HepG2 (cell line): Measurements from ENCODE around the gene BRD8. TPM values are rescaled to one million over a fixed set of nuclear protein-coding genes. Genes with fewer than 3 reads are reported as not detected.

Experiments used
- ARNT2 ChIP-seq: sonication (generic); formaldehyde crosslinking; IDR thresholded peaks from 2 replicates; pipeline ENCODE4 v1.8.0; 2022; ENCODE audit warnings: mild to moderate bottlenecking, low read depth, missing genetic modification reagents, moderate library complexity
- CBFB ChIP-seq: sonication (generic); formaldehyde crosslinking; IDR thresholded peaks from 2 replicates; pipeline ENCODE4 v1.4.0; 2020; ENCODE audit warnings: missing genetic modification reagents
- DNMT1 ChIP-seq: sonication (generic); formaldehyde crosslinking; IDR thresholded peaks from 2 replicates; pipeline ENCODE4 v1.5.1; 2020; ENCODE audit warnings: mild to moderate bottlenecking, missing genetic modification reagents
- DZIP1 ChIP-seq: sonication (generic); formaldehyde crosslinking; IDR thresholded peaks from 2 replicates; pipeline ENCODE4 v1.5.0; 2020; ENCODE audit warnings: mild to moderate bottlenecking, missing genetic modification reagents
- FOSL2 ChIP-seq: sonication (generic); formaldehyde crosslinking; IDR thresholded peaks from 2 replicates; pipeline ENCODE4 v1.4.0; 2020; ENCODE audit warnings: missing genetic modification reagents
- HINFP ChIP-seq: sonication (generic); formaldehyde crosslinking; IDR thresholded peaks from 2 replicates; pipeline ENCODE4 v1.4.0; 2020; ENCODE audit warnings: low read depth, mild to moderate bottlenecking, missing genetic modification reagents
- HNRNPLL ChIP-seq: fragments of 200-400 bp; formaldehyde crosslinking; IDR thresholded peaks from 2 replicates; pipeline ENCODE4 v1.6.1; 2017; ENCODE audit warnings: mild to moderate bottlenecking, low read depth, low read length; ENCODE audit not compliant: poor library complexity, severe bottlenecking
- HOXA3 ChIP-seq: sonication (generic); formaldehyde crosslinking; IDR thresholded peaks from 2 replicates; pipeline ENCODE4 v1.5.0; 2020; ENCODE audit warnings: missing genetic modification reagents
- ISL2 ChIP-seq: sonication (generic); formaldehyde crosslinking; IDR thresholded peaks from 2 replicates; pipeline ENCODE4 v1.5.0; 2020; ENCODE audit warnings: missing genetic modification reagents
- MAX ChIP-seq: IDR thresholded peaks from 2 replicates; pipeline ENCODE4 v1.6.1; 2012; ENCODE audit warnings: inconsistent platforms
- NPAS2 ChIP-seq: sonication (generic); formaldehyde crosslinking; IDR thresholded peaks from 2 replicates; pipeline ENCODE4 v1.8.0; 2022; ENCODE audit warnings: mild to moderate bottlenecking, missing genetic modification reagents, borderline replicate concordance
- THRA ChIP-seq: sonication (generic); formaldehyde crosslinking; IDR thresholded peaks from 2 replicates; pipeline ENCODE4 v1.4.0; 2020; ENCODE audit warnings: missing genetic modification reagents, borderline replicate concordance
- ZFP82 ChIP-seq: sonication (generic); formaldehyde crosslinking; IDR thresholded peaks from 2 replicates; pipeline ENCODE4 v1.5.1; 2020; ENCODE audit warnings: mild to moderate bottlenecking, missing genetic modification reagents, borderline replicate concordance
- ZNF430 ChIP-seq: sonication (generic); formaldehyde crosslinking; IDR thresholded peaks from 2 replicates; pipeline ENCODE4 v1.9.0; 2021; ENCODE audit warnings: mild to moderate bottlenecking, missing genetic modification reagents
- ZNF577 ChIP-seq: sonication (generic); formaldehyde crosslinking; IDR thresholded peaks from 2 replicates; pipeline ENCODE4 v1.4.0; 2020; ENCODE audit warnings: mild to moderate bottlenecking, low read depth, missing genetic modification reagents, borderline replicate concordance
- ZNF614 ChIP-seq: IDR thresholded peaks from 2 replicates; pipeline ENCODE4 v1.6.1; 2018; ENCODE audit warnings: missing biosample characterization, missing genetic modification reagents, inconsistent platforms, borderline replicate concordance
- ZNF720 ChIP-seq: sonication (generic); formaldehyde crosslinking; IDR thresholded peaks from 2 replicates; pipeline ENCODE4 v1.4.0; 2020; ENCODE audit warnings: missing genetic modification reagents
- ZNF749 ChIP-seq: sonication (generic); formaldehyde crosslinking; IDR thresholded peaks from 2 replicates; pipeline ENCODE4 v1.8.0; 2022; ENCODE audit warnings: mild to moderate bottlenecking, missing genetic modification reagents, moderate library complexity, borderline replicate concordance
- ZNF792 ChIP-seq: IDR thresholded peaks from 2 replicates; pipeline ENCODE4 v1.6.1; 2016
- ZXDC ChIP-seq: sonication (generic); formaldehyde crosslinking; IDR thresholded peaks from 2 replicates; pipeline ENCODE4 v1.5.0; 2020; ENCODE audit warnings: mild to moderate bottlenecking, missing genetic modification reagents
- polyA plus RNA-seq, 8 experiments: library from polyadenylated mRNA; depleted of rRNA in 3 of 8; stranded (reverse) in 7 of 8; unstranded in 1 of 8; fragments of >200 nt; fragmentation: Illumina TruSeq in 4 of 8; extraction: Trizol in 4 of 8; gene quantifications; 2 replicates each; pipeline versions ENCODE4 v1.2.1 to v1.2.3, GENCODE V29; 2011 to 2016; ENCODE audit warnings: low read depth in 4 of 8, missing spikeins in 1 of 8, mixed read lengths in 1 of 8; ENCODE audit not compliant: insufficient read depth in 1 of 8
- total RNA-seq, 5 experiments: library from RNA; depleted of rRNA; stranded (reverse); fragments of >200 nt; fragmentation: Illumina TruSeq; extraction: Trizol; gene quantifications; 2 replicates each; pipeline ENCODE4 v1.2.3, GENCODE V29; 2016; ENCODE audit warnings: low read depth in 1 of 5

BRD8 gene
- total and polyA plus RNA-seq, 2 of the 13 experiments (the other 11 are each of a cell fraction or from before 2014, with no cell fraction given): 62.5 to 71.1 TPM

- TF ChIP-seq MAX (peak; percentile 54), ZNF430 (CRISPR knock-in tag) (0 out of 2 replicates have a peak, but pooled peaks have one; percentile 41), HINFP (CRISPR knock-in tag) (no peak), ZNF720 (CRISPR knock-in tag) (no peak), CBFB (CRISPR knock-in tag) (peak; percentile 6; the same call in 1 of the 2 replicates), NPAS2 (CRISPR knock-in tag) (no peak), DZIP1 (peak; percentile 80; the same call in 1 of the 2 replicates), FOSL2 (CRISPR knock-in tag) (no peak), ZNF749 (CRISPR knock-in tag) (no peak), ZNF577 (CRISPR knock-in tag) (no peak), ISL2 (peak; percentile 57), DNMT1 (CRISPR knock-in tag) (no peak), ZNF792 (CRISPR knock-in tag) (no peak), HOXA3 (CRISPR knock-in tag) (peak; percentile 79), ZXDC (CRISPR knock-in tag) (no peak), HNRNPLL (no peak), ZFP82 (CRISPR knock-in tag) (no peak), ARNT2 (CRISPR knock-in tag) (peak; percentile 71; the same call in 1 of the 2 replicates), ZNF614 (CRISPR knock-in tag) (no peak), THRA (CRISPR knock-in tag) (no peak)
Measured at GRCh38 chr5:138213161-138214029, 35.0 kb upstream of the BRD8 start, which contains the start of gene CDC23 (continued).
